HepG2 (cell line): ENCODE results near the gene GADD45GIP1. TPM values are rescaled to one million over a fixed set of nuclear protein-coding genes. Genes with fewer than 3 reads are reported as not detected.

Experiments
- AGO1 ChIP-seq: fragments of 200-400 bp; formaldehyde crosslinking; IDR thresholded peaks from 2 replicates; pipeline ENCODE4 v1.6.1; 2017; ENCODE audit warnings: mild to moderate bottlenecking, low read depth, low read length, moderate library complexity; ENCODE audit not compliant: poor library complexity, severe bottlenecking
- IRF1 ChIP-seq: sonication (generic); formaldehyde crosslinking; IDR thresholded peaks from 2 replicates; pipeline ENCODE4 v1.4.0; 2020; ENCODE audit warnings: low read depth, mild to moderate bottlenecking, missing genetic modification reagents
- KLF6 ChIP-seq: IDR thresholded peaks from 2 replicates; pipeline ENCODE4 v1.8.0; 2016; ENCODE audit warnings: missing biosample characterization, missing genetic modification reagents
- NFE2L1 ChIP-seq: sonication (generic); formaldehyde crosslinking; IDR thresholded peaks from 2 replicates; pipeline ENCODE4 v1.4.0; 2020; ENCODE audit warnings: missing genetic modification reagents, mild to moderate bottlenecking, borderline replicate concordance
- NRL ChIP-seq: sonication (generic); formaldehyde crosslinking; IDR thresholded peaks from 2 replicates; pipeline ENCODE4 v1.5.0; 2020; ENCODE audit warnings: missing genetic modification reagents, mild to moderate bottlenecking, moderate library complexity, borderline replicate concordance
- PAF1 ChIP-seq: IDR thresholded peaks from 2 replicates; pipeline ENCODE4 v1.6.1; 2016; ENCODE audit warnings: missing genetic modification reagents, missing compliant biosample characterization
- PATZ1 ChIP-seq: sonication (generic); formaldehyde crosslinking; IDR thresholded peaks from 2 replicates; pipeline ENCODE4 v1.4.0; 2020; ENCODE audit warnings: missing genetic modification reagents
- POLR2G ChIP-seq: fragments of 200-400 bp; formaldehyde crosslinking; IDR thresholded peaks from 2 replicates; pipeline ENCODE4 v1.6.1; 2018; ENCODE audit warnings: mild to moderate bottlenecking, low read depth, low read length, moderate library complexity
- RARA ChIP-seq: IDR thresholded peaks from 2 replicates; pipeline ENCODE4 v1.6.1; 2016; ENCODE audit warnings: missing genetic modification reagents, missing compliant biosample characterization
- RNF2 ChIP-seq: fragments of 450-650 bp; conservative IDR thresholded peaks from 2 replicates; pipeline ENCODE4 v1.6.1; 2016; ENCODE audit warnings: low read depth
- SALL1 ChIP-seq: sonication (generic); formaldehyde crosslinking; IDR thresholded peaks from 2 replicates; pipeline ENCODE4 v1.8.0; 2022; ENCODE audit warnings: mild to moderate bottlenecking, missing genetic modification reagents
- ZIK1 ChIP-seq: sonication (generic); formaldehyde crosslinking; IDR thresholded peaks from 2 replicates; pipeline ENCODE4 v1.5.0; 2020; ENCODE audit warnings: mild to moderate bottlenecking, low read depth, missing genetic modification reagents, borderline replicate concordance
- ZKSCAN8 ChIP-seq: IDR thresholded peaks from 2 replicates; pipeline ENCODE4 v1.6.1; 2016; ENCODE audit warnings: borderline replicate concordance, missing genetic modification reagents, missing compliant biosample characterization
- polyA plus RNA-seq, 8 experiments: library from polyadenylated mRNA; depleted of rRNA in 3 of 8; stranded (reverse) in 7 of 8; unstranded in 1 of 8; fragments of >200 nt; fragmentation: Illumina TruSeq in 4 of 8; extraction: Trizol in 4 of 8; gene quantifications; 2 replicates each; pipeline versions ENCODE4 v1.2.1 to v1.2.3, GENCODE V29; 2011 to 2016; ENCODE audit warnings: low read depth in 4 of 8, missing spikeins in 1 of 8, mixed read lengths in 1 of 8; ENCODE audit not compliant: insufficient read depth in 1 of 8
- total RNA-seq, 5 experiments: library from RNA; depleted of rRNA; stranded (reverse); fragments of >200 nt; fragmentation: Illumina TruSeq; extraction: Trizol; gene quantifications; 2 replicates each; pipeline ENCODE4 v1.2.3, GENCODE V29; 2016; ENCODE audit warnings: low read depth in 1 of 5
- TF ChIP-seq, protein P1 (sequence below): sonication (generic); formaldehyde crosslinking; IDR thresholded peaks from 2 replicates; pipeline ENCODE4 v1.4.0; 2020; ENCODE audit warnings: missing genetic modification reagents, borderline replicate concordance
- TF ChIP-seq, protein P2 (sequence below): sonication (generic); formaldehyde crosslinking; IDR thresholded peaks from 2 replicates; pipeline ENCODE4 v1.8.1; 2023; ENCODE audit warnings: missing genetic modification reagents, inconsistent platforms, borderline replicate concordance
- TF ChIP-seq, protein P3 (sequence below): sonication (generic); formaldehyde crosslinking; IDR thresholded peaks from 2 replicates; pipeline ENCODE4 v1.8.1; 2023; ENCODE audit warnings: mild to moderate bottlenecking, missing genetic modification reagents
- TF ChIP-seq, protein P4 (sequence below): sonication (generic); formaldehyde crosslinking; IDR thresholded peaks from 2 replicates; pipeline ENCODE4 v1.8.0; 2022; ENCODE audit warnings: missing genetic modification reagents, mild to moderate bottlenecking, borderline replicate concordance

The GADD45GIP1 gene
- total and polyA plus RNA-seq, 2 of the 13 experiments (the other 11 are each of a cell fraction or from before 2014, with no cell fraction given): 24.6 to 30.7 TPM

DNA sequence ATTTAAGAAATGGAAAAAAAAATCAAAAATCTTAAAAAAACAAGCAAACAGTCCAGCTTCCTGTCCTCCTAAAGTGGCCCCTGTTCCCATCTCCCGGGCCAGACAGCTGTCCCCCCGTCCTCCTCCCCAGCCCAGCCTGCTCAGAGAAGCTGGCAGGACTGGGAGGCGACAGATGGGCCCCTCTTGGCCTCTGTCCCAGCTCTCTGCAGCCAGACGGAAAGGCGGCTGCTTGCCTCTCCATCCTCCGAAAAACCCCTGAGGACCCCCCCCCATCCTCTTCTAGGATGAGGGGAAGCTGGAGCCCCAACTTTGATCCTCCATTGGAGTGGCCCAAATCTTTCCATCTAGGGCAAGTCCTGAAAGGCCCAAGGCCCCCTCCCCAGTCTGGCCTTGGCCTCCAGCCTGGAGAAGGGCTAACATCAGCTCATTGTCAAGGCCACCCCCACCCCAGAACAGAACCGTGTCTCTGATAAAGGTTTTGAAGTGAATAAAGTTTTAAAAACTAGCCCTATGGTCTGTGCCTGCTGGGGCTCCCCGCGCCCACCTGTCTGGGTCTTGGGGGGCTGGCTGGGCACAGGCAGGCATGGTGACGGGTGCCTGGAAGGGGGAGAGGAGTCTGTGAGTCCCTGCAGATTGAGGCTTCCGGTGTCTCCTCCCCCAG is 3.8 kb downstream of the GADD45GIP1 start (continued):
- TF ChIP-seq, protein P1, sequence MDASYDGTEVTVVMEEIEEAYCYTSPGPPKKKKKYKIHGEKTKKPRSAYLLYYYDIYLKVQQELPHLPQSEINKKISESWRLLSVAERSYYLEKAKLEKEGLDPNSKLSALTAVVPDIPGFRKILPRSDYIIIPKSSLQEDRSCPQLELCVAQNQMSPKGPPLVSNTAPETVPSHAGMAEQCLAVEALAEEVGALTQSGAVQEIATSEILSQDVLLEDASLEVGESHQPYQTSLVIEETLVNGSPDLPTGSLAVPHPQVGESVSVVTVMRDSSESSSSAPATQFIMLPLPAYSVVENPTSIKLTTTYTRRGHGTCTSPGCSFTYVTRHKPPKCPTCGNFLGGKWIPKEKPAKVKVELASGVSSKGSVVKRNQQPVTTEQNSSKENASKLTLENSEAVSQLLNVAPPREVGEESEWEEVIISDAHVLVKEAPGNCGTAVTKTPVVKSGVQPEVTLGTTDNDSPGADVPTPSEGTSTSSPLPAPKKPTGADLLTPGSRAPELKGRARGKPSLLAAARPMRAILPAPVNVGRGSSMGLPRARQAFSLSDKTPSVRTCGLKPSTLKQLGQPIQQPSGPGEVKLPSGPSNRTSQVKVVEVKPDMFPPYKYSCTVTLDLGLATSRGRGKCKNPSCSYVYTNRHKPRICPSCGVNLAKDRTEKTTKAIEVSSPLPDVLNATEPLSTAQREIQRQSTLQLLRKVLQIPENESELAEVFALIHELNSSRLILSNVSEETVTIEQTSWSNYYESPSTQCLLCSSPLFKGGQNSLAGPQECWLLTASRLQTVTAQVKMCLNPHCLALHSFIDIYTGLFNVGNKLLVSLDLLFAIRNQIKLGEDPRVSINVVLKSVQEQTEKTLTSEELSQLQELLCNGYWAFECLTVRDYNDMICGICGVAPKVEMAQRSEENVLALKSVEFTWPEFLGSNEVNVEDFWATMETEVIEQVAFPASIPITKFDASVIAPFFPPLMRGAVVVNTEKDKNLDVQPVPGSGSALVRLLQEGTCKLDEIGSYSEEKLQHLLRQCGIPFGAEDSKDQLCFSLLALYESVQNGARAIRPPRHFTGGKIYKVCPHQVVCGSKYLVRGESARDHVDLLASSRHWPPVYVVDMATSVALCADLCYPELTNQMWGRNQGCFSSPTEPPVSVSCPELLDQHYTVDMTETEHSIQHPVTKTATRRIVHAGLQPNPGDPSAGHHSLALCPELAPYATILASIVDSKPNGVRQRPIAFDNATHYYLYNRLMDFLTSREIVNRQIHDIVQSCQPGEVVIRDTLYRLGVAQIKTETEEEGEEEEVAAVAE: no peak
- TF ChIP-seq PATZ1 (CRISPR knock-in tag) (peak; percentile 30; the same call in 1 of the 2 replicates), ZIK1 (no peak), SALL1 (CRISPR knock-in tag) (no peak), RNF2 (no peak), ZKSCAN8 (no peak), RARA (CRISPR knock-in tag) (0 out of 2 replicates have a peak, but pooled peaks have one; percentile 11), KLF6 (no peak), PAF1 (CRISPR knock-in tag) (0 out of 2 replicates have a peak, but pooled peaks have one; percentile 49), AGO1 (peak; percentile 67), IRF1 (CRISPR knock-in tag) (no peak), POLR2G (peak; percentile 25; the same call in 1 of the 2 replicates), NRL (CRISPR knock-in tag) (no peak), NFE2L1 (CRISPR knock-in tag) (no peak)
- TF ChIP-seq, protein P2, sequence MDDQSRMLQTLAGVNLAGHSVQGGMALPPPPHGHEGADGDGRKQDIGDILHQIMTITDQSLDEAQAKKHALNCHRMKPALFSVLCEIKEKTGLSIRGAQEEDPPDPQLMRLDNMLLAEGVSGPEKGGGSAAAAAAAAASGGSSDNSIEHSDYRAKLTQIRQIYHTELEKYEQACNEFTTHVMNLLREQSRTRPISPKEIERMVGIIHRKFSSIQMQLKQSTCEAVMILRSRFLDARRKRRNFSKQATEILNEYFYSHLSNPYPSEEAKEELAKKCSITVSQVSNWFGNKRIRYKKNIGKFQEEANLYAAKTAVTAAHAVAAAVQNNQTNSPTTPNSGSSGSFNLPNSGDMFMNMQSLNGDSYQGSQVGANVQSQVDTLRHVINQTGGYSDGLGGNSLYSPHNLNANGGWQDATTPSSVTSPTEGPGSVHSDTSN (CRISPR knock-in tag): no peak
- TF ChIP-seq, protein P3, sequence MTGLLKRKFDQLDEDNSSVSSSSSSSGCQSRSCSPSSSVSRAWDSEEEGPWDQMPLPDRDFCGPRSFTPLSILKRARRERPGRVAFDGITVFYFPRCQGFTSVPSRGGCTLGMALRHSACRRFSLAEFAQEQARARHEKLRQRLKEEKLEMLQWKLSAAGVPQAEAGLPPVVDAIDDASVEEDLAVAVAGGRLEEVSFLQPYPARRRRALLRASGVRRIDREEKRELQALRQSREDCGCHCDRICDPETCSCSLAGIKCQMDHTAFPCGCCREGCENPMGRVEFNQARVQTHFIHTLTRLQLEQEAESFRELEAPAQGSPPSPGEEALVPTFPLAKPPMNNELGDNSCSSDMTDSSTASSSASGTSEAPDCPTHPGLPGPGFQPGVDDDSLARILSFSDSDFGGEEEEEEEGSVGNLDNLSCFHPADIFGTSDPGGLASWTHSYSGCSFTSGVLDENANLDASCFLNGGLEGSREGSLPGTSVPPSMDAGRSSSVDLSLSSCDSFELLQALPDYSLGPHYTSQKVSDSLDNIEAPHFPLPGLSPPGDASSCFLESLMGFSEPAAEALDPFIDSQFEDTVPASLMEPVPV (CRISPR knock-in tag): no peak
- TF ChIP-seq, protein P4, sequence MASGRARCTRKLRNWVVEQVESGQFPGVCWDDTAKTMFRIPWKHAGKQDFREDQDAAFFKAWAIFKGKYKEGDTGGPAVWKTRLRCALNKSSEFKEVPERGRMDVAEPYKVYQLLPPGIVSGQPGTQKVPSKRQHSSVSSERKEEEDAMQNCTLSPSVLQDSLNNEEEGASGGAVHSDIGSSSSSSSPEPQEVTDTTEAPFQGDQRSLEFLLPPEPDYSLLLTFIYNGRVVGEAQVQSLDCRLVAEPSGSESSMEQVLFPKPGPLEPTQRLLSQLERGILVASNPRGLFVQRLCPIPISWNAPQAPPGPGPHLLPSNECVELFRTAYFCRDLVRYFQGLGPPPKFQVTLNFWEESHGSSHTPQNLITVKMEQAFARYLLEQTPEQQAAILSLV (CRISPR knock-in tag): no peak
